Rectal smooth muscle tissue (tissue), 1 donor: ENCODE measurements around the gene GALNS.
"Not testable (repeated sequence)": the region's sequence is repeated elsewhere in the genome, so short reads cannot be mapped to it uniquely, and the experiment has no call there.

Experiments used
- H3K27ac ChIP-seq: one replicate; pipeline ENCODE4 v1.7.0; 2013; ENCODE audit warnings: low read depth, low read length, inconsistent platforms
- H3K27me3 ChIP-seq: one replicate; pipeline ENCODE4 v1.7.0; 2013; ENCODE audit warnings: low read length; ENCODE audit not compliant: control insufficient read depth, insufficient read depth
- H3K36me3 ChIP-seq: one replicate; pipeline ENCODE4 v1.7.0; 2013; ENCODE audit warnings: low read length; ENCODE audit not compliant: control insufficient read depth, insufficient read depth
- H3K4me1 ChIP-seq: one replicate; pipeline ENCODE4 v1.7.0; 2013; ENCODE audit warnings: low read length; ENCODE audit not compliant: control insufficient read depth, insufficient read depth
- H3K4me3 ChIP-seq: one replicate; pipeline ENCODE4 v1.7.0; 2013; ENCODE audit warnings: low read length
- H3K9ac ChIP-seq: one replicate; pipeline ENCODE4 v1.7.0; 2013; ENCODE audit warnings: low read length

GALNS gene

DNA sequence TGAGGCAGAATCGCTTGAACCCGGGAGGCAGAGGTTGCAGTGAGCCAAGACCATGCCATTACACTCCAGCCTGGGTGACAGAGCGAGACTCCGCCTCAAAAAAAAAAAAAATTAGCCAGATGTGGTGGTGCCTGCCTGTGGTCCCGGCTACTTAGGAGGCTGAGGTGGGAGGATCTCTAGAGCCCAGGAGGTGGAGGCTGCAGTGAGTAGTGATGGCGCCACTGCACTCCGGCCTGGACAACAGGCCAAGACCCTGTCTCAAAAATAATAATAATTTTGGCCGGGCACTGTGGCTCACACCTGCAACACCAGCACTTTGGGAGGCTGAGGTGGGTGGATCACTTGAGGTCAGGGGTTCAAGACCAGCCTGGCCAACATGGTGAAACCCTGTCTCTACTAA lies 68.0 kb downstream of the GALNS start:
- not testable (repeated sequence) for H3K4me3 ChIP-seq, H3K4me1 ChIP-seq, H3K9ac ChIP-seq

DNA sequence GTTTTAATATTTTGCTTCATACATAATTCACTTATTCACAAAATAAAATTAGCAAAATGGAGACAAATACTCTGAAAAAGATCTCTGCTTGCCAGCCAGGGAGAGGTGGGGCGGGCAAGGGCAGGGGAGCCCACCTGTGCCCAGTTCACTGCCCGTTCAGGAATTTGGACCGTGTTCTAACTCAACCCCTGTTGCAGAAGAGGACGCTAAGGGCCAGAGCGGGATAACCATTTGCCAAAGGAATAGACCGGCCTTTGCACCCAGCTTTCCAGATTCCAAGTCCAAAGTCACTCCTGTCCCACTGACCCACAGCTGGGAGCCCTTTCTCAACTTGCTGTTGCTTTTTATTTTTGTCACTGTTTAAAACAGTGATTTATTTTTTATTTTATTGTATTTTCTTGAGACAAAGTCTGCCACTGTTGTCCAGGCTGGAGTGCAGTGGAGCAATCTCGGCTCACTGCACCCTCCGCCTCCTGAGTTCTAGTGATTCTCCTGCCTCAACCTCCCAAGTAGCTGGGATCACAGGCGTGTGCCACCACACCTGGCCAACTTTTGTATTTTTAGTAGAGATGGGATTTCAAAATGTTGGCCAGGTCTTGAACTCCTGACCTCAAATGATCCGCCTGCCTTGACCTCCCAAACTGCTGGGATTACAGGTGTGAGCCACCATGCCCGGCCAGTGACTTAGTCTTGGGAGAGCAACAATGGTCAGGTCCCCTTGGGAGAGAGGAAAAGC lies 69.0 kb downstream of the GALNS start:
- no peaks in the 10 kb centered on the region for H3K36me3 ChIP-seq
- H3K4me1 ChIP-seq = peaks cover 8% of the 10 kb centered on the region

More for the DNA sequence above, 68.0 kb downstream of the GALNS start:
- H3K27me3 ChIP-seq, H3K27ac ChIP-seq, H3K36me3 ChIP-seq: not testable (repeated sequence)

GRCh38 chr16:88785106-88785924 lies 71.4 kb downstream of the GALNS start, which contains the start of gene PIEZO1:
PIEZO1 (minus strand) TSS chr16:88785220; CDS start chr16:88784964, 256 bp downstream.
- Histone ChIP-seq H3K9ac (peak within 1 kb of the TSS; percentile 39), H3K36me3 (no peaks in the 10 kb centered on the region), H3K27me3 (no peaks in the 10 kb centered on the region), H3K4me1 (peaks cover 31% of the 10 kb centered on the region), H3K4me3 (peak within 1 kb of the TSS; percentile 73), H3K27ac (peak within 1 kb of the TSS; percentile 95)

More for the DNA sequence above, 69.0 kb downstream of the GALNS start:
- no peak overlapping the region for H3K27ac ChIP-seq
- peaks cover 2% of the 10 kb centered on the region for H3K27me3 ChIP-seq
- no peak overlapping the region for H3K9ac ChIP-seq
- no peak overlapping the region for H3K4me3 ChIP-seq

DNA sequence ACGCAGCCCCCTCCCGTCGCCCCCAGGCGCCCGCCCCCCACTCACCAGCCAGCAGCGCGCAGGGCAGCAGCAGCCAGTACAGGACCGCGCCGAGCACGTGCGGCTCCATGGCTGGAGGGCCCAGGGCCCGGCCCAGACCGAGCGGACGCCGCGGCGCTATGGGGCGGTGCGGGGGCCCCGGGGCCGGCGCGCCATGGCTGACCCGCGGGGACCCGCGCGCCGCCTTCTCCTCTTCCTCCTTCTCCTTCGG lies 72.0 kb downstream of the GALNS start:
- Histone ChIP-seq H3K27ac (peak overlapping the region; percentile 95), H3K27me3 (no peaks in the 10 kb centered on the region), H3K4me1 (peaks cover 36% of the 10 kb centered on the region), H3K9ac (no peak overlapping the region), H3K4me3 (peak overlapping the region; percentile 73), H3K36me3 (no peaks in the 10 kb centered on the region)

- H3K36me3 ChIP-seq = no peaks in the 10 kb centered on the region
- H3K4me1 ChIP-seq = peaks cover 41% of the 10 kb centered on the region
- H3K27ac ChIP-seq = peak overlapping the region; percentile 95
- H3K9ac ChIP-seq = peak overlapping the region; percentile 39
- peak overlapping the region; percentile 73 for H3K4me3 ChIP-seq
- no peaks in the 10 kb centered on the region for H3K27me3 ChIP-seq
These were observed 72.5 kb downstream of the GALNS start for GRCh38 chr16:88784074-88784855.

DNA sequence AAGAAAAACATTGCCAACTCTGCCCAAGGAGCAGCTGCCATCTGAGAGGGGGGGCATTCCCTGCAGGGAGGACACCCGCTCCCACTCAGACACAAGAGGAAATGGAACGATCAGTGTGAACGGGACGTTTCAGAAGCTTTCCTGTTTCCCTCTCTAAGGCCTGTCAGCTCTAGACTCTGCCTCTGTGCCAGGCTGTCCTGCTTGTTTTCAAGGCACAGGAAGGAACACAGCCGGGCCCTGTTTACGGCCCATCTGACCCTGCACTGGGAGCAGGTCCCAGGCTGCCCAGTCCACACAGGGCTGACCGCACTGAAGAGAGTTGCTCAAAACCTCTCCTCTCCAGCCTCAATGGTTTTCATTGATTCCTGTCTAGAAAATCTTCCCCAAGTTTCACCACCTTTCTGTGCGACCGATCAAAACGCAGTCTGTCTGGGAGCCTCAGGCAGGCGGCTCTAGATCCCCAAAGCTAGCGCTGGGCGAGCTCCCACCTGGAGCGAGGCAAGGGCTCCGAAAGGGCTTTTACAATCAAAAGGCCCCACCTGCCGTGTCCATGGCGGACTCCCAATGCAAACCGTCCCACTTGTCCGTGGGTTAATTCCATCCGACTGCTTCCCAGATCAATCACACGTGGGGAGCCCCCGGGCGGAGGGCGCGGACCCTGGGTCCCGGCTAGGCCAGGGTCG lies 73.2 kb downstream of the GALNS start:
- Histone ChIP-seq H3K36me3 (no peaks in the 10 kb centered on the region), H3K27ac (peak overlapping the region; percentile 95), H3K9ac (peak overlapping the region; percentile 39), H3K4me3 (peak overlapping the region; percentile 73), H3K4me1 (peaks cover 46% of the 10 kb centered on the region), H3K27me3 (no peaks in the 10 kb centered on the region)

DNA sequence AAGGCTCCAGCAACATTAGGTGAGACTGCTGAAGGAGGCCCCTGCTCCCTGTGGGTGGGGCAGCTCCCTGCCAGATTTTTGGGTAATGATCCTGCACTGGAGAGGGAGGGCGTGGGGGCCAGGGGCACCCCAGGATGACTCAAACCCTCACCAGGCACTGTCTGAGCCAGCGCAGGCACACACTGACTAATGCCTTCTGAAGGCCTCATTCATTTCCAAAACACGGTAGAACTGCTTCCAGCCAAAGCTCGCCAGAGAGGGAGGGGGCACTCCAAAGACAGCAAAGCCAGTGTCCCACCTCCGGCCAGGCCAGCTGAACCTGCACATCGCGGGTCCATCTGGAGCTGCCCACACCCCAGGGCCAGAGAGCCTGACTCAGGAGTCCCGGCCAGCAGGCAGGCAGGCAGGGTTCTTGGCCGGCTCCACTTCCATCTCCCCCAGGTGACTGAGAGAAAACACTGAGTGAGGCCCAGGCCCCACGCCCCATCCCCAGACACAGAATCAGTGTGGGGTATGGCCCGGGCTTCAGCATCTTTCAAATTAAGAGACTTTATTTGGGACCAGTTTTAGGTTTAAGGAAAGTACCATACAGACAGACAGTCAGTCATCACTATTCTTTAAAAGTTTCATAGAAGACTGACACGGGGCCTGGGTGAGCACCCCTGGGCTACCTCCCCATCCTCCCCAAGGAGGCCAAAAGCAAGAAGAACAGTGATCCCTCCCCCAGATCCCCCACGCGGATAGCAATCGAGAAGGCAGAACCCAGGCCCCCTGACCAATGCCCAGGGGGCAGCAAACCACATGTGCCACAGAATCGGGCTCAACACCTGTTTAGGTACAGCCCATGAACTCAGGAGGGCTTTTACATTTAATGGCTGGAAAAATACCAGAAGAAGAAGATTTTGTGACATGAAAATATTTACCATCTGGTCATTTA lies 74.0 kb downstream of the GALNS start:
- Histone ChIP-seq H3K27ac (peak overlapping the region; percentile 95), H3K9ac (no peak overlapping the region), H3K4me3 (peak overlapping the region; percentile 73), H3K27me3 (no peaks in the 10 kb centered on the region), H3K4me1 (peaks cover 52% of the 10 kb centered on the region), H3K36me3 (no peaks in the 10 kb centered on the region)

DNA sequence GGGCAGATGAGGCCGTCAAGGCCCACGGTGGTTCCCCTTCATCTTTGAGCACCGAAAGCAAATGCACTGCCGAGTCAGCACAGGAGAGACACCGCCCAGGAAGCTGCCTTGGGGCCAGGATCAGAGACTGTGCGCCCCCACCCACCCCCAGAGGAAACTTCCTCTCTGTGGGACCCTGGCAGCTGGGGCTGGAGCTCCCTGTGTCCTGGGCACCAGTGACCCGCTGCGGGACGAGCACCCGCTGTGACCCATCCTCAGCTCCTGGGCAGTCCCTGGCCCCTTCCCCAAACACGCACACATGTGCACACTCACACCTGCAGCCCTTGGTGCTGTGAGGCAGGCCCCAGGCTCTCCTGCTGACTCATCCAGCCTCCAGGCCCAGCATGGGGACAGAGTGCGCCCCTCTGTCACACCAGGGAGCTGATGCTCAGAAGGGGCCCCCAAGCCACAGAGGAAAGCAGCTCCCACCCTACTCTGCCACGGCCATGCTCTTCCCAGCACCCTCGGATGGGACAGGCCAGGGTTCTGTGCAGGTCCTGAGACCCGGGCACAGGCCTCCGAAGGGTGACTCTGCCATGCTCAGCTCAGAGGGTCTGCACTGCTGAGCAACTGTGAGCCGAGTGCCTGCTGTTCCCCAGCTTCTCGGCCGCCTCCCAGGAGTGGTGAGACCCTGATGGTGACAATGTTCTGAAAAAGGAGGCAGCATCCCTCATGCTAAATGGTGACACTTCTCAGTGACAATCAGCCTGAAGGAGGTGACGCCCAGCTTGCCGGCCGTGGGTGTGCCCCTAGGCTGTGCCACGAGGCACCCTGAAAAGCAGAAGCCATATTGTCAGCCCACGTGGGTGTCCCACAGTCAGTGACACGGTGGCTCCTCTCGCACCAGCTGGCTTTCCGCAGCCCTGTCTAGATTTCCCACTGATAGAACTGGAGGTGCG lies 75.3 kb downstream of the GALNS start:
- peak overlapping the region; percentile 86 for H3K27ac ChIP-seq
- no peak overlapping the region for H3K9ac ChIP-seq
- H3K27me3 ChIP-seq = no peaks in the 10 kb centered on the region
- H3K36me3 ChIP-seq = no peaks in the 10 kb centered on the region
- peaks cover 62% of the 10 kb centered on the region for H3K4me1 ChIP-seq
- H3K4me3 ChIP-seq = peak overlapping the region; percentile 3

- Histone ChIP-seq H3K27me3 (no peaks in the 10 kb centered on the region), H3K27ac (peak overlapping the region; percentile 86), H3K4me1 (peaks cover 68% of the 10 kb centered on the region), H3K4me3 (peak overlapping the region; percentile 36), H3K36me3 (no peaks in the 10 kb centered on the region), H3K9ac (no peak overlapping the region)
These were observed 76.3 kb downstream of the GALNS start for GRCh38 chr16:88780142-88781062.
